GM19238 (cell line): Measurements from ENCODE around the gene CCDC148.

Source experiments
- DNase-seq: peaks from one replicate; pipeline ENCODE4 v3.0.0; 2011; ENCODE audit warnings: low spot score; ENCODE audit not compliant: insufficient read length

Gene CCDC148

GRCh38 chr2:158182676-158183295, 273.8 kb downstream of the CCDC148 start:
- DNase-seq = no peak

DNA sequence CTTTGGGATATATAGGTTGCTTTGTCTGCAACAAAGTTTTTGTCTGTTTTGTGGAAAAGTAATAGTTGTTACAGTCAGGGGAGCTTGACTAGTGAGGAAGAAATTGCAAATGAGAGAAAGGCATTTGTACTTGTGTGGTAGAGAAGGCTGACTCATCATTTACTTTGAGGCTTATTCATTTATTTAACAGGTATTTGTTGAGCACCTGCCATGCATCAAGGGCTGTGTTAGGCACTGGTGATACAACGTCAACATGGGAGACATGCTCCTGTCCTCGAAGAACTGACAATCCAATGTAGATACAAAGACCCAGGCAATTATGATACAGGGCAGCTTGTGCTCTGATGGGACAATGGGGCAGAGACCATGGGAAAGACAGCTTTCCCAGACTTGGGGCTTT, 275.4 kb downstream of the CCDC148 start:
- no peak for DNase-seq

DNA sequence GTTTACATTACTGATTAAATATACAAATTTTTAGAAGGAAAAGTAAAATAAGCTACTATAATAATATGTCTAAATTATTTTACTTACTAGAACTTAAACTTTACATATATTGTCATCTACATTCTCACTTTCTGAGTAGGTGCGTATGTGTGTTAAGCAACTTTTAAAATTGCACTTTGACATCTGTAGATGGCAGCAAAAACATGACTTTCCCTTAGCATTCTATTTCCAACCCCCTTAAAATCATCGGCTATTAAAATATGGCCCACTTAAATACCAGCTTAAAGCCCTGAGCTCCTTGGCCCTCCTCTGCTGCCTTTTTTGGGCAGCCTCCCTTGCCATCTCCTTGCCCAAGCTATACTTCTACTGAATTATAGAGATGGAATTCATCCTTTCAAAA, 276.9 kb downstream of the CCDC148 start:
- no peak for DNase-seq

DNA sequence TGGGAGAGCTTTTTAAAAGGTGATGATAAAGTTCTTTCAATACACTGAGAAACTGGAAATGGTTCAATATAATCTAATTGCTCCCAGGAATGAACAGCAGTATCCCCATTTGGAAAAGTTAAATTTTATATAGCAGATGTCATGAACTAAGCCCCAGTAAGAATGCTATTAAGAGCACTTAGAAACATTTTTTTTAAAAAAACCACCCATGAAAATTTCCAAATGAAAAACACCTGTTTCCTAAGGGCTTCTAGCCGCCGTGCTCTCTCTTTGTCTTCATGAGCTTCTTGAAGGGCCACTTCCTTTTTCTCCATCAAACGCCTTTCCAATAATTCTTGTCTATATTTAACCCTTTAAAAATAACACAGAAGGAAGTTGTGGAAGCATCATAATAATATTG, 277.9 kb downstream of the CCDC148 start:
- no peak for DNase-seq

DNA sequence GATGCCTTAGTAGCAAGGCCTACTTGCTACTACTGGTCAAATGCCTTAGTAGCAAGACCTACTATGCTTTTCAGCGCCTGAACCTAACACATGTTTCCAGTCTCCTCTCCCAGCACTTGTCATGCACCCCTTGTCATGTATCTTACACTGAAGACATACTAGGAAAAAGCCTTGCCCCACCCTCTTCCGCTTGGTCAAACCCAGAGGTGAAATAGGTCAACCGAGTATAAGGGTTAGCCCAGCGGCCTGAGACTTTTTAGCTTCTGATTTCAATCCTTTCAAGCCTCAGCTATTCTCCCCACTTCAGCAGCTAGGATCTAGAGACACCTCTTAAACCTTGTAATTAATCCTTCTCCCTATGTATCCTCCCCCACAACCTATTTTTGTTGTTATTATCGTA, 281.6 kb downstream of the CCDC148 start:
- no peak for DNase-seq

DNA sequence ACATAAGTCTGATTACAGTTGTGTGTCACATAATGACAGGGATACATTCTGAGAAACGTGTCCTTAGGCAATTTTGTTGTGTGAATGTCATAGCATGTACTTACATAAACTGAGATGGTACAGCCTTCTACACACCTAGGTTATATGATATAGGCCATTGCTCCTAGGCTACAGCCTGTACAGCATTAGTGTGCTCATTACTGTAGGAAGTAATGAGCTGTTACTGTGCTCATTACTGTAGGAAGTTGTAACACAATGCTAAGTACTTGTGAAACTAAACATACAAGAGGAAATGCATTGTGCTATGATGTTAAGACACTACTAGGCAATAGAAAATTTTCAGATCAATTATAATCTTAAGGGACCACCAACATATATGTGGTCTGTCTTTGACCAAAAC, 282.1 kb downstream of the CCDC148 start:
- DNase-seq = no peak

DNA sequence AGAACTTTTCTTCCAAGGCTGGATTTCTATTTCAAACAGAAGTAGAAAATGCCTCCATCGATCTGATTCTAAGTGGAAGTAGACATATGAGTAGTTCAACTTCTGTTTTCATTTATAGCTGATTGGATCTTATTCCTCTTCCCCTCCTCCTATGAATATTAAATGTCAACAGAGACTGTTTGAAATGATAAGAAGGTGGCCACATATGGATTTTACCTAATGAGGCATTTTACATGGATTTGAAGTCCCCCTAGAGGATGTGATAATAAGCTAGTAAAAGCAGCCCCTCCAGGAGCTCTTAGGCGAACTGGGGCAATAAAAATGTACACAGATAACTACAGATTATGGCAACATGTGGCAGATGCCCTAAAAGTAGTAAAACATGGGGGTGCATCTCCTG, 283.8 kb downstream of the CCDC148 start:
- DNase-seq = no peak

DNA sequence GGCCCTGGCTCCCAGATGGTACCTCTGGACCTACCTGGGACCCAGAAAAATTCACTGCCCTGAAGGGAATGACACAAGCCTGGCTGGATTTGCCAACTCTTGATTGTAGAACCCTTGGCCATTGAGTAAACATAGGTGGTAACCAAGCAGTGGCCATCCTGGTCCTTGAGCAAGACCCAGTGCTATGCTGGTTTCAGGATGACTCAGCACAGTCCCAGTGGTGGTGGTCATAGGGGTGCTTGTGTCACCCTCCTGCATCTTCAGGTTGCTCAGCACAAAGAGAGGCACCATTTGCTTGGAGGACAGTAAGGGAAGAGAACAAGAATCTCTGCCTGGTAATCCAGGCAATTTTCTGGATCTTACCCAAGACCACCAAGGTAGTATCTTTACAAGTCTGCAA, 302.0 kb downstream of the CCDC148 start:
- DNase-seq = no peak

DNA sequence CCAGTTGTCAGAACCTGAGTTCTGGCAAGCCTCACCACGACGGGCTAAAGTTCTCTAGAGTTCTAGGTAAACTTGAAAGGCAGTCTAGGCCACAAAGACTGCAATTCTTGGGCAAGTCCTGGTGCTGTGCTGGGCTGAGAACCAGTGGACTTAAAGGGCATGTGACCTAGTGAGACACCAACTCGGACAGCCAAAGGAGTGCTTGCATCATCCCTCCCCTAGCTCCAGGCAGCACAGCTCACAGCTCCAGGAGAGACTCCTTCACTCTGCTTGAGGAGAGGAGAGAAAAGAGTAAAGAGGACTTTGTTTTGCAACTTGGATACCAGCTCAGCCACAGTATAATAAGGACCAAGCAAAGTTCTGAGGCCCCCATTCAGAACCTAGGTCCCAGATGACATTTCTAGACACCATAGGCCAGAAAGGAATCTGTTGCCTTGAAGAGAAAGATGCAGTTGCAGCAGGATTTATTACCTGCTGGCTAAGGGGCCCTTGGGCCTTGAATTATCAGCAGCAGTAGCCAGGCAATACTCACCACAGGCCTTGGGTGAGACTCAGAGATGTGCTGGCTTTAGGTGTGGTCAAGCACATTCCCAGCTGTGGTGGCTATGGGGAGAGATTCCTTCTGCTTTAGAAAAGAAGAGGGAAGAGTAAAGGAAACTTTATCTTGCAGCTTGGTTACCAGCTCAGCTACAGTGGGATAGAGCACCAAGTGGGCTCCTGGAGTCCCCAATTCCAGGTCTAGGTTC, 303.1 kb downstream of the CCDC148 start:
- no peak for DNase-seq

- DNase-seq = no peak
Measured at GRCh38 chr2:158144914-158145625, 311.5 kb downstream of the CCDC148 start.

GRCh38 chr2:158143703-158144360, 312.7 kb downstream of the CCDC148 start:
- DNase-seq = no peak

DNA sequence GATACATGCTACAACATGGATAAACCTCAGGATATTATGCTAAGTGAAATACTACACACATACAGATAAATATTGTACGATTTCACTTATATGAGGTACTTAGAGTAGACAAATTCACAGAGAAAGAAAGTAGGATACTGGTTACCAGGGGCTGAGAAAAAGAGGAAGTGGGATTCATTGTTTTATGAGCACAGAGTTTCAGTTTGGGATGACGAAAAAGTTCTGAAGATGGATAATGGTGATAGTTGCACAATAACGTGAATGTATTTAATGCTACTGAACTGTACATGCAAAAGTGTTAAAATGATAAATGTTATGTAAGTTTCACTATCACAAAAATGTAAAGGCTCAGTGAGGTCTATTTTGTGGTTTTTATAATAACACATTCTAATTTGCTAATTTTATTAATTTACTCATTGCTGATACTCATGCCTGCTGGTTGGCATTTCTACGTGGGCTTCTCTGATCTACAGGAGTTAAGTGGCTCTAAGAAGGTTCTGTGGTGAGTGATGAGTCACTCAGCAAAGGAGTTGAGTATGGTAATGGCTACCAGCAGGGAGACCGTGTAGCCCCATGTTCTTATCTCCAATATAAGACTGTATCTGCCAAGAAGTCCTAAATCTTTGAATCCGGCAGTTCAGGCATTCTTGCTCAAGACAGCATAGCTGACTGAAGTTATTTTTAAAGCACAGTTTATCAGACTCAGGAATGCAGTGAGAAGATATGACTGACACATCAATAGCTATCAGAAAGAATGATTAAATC, 313.8 kb downstream of the CCDC148 start:
- DNase-seq = no peak

GRCh38 chr2:158142165-158142564, 314.4 kb downstream of the CCDC148 start:
- DNase-seq = no peak

- no peak for DNase-seq
Measured at GRCh38 chr2:158140201-158140600, 316.4 kb downstream of the CCDC148 start.

DNA sequence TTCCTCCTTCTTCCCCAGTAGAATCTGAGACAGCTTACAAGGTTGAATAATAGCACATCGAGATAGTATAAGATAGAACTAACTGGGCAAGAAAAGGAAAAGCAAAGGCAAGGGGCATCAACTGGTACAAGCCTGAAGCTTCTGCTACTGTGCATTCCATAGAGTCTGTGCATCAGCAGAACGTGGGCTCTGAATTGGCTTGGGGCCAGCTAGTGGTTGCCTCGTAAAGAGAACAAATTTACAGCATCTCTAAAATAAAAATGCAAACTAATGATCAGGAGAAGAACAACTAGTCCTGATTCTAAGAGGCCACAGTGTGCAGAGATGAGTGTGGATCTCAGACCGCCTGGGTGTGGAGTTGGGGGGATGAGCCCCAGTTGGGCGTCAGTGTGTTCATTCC, 318.3 kb downstream of the CCDC148 start:
- no peak for DNase-seq

- no peak for DNase-seq
Measured at GRCh38 chr2:158135096-158135495, 321.5 kb downstream of the CCDC148 start.

GRCh38 chr2:158134655-158135054, 321.9 kb downstream of the CCDC148 start:
- DNase-seq = no peak

DNA sequence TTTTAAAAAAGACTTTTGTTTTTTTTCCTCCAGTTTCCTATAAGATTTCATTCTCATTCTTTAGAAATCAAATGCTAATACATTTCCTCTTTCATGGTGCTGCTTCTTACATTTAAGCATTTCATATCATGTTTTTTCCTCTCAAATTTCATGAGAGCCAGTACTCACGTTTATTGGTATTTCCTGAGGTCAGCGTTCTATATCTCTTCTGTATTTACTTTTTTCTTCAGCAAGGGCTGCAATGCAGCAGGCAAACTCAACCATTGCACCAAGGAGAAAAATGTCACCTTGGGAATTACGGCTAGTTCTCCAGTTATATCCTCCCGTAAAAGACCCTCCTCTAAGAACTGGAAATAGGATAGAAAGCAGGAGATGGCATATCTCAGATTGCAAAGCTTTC, 322.5 kb downstream of the CCDC148 start:
- DNase-seq = no peak

DNA sequence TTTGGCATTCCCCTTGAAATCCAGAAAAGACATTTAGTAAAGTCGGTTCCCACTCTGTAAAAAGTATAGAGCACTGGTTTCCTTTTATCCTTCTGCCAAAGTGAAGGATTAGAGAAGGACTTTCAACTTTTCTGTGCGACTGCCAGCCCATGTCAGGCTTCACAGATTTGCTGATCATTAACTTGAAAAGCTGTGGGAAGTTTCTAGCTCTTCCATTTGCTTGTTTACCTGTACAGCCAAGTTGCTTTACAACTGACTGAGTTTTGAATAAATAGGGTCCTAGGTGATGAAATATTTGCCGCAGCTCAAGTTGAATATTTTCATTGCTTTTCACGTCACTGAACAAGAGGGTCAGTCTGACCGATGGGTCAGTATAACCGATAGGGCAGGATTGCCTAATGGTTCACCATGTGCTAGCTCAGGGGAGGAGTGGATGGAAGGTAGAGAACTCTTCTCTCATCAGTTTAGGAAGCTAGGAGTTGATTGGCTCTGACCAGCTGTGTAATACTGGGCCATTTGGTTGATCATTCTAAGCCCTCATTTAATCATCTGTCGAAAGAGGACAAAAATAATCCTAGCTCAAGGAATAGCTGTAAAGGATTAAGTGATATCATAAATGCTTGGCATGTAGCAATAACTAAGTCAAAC, 324.5 kb downstream of the CCDC148 start:
- DNase-seq = no peak

DNA sequence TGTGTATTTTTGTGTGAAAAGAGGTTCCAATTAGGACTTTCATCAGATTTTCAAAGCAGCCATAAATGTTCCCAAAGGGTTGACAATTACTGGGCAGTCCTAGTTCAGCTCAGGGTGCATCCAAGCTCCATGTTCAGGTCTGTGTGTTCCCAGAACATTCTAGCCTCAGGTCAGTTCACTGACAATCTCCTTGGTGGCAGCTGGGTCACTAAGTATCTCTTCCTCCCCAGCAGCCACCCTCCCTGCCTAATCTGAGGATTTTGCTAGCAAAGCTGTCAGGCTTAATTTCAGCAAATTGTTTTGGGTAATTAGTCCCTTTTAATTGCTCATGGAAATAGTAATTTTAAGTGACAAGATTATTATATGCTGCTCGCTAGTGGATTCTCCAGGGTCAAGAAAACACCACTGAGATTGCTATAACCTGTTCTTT, 325.1 kb downstream of the CCDC148 start:
- DNase-seq = no peak
